Natural killer cell treated with Interleukin-12 subunit alpha and Interleukin-12 subunit beta and Interleukin-15 and Interleukin-18, amount 100 ng/mL, for 72 hours (primary cell): ENCODE results near the gene TNFRSF12A. TPM values are rescaled to one million over a fixed set of nuclear protein-coding genes. Genes with fewer than 3 reads are reported as not detected.

Source experiments
- ATAC-seq, 2 donors: fragments of 150-1000 bp; cut with Tn5 transposase in 1 of 2; sonication (Bioruptor Pico), chemical (Tn5 transposase) in 1 of 2; 2 replicates each; pipeline ENCODE4 v1.10.0; 2021
- DNase-seq: peaks from one replicate; pipeline ENCODE4 v3.0.0; 2022; ENCODE audit warnings: low spot score
- H3K27ac Mint-ChIP-seq, 2 donors: 1 replicate in 1 of 2; 2 replicates in 1 of 2; pipeline ENCODE4 v1.8.0; 2022; ENCODE audit warnings: mixed read lengths in 2 of 2, mild to moderate bottlenecking in 1 of 2, moderate library complexity in 1 of 2
- H3K27me3 Mint-ChIP-seq, 2 donors: 1 replicate in 1 of 2; 2 replicates in 1 of 2; pipeline ENCODE4 v1.8.0; 2022; ENCODE audit warnings: mixed read lengths in 2 of 2
- H3K36me3 Mint-ChIP-seq: one replicate; pipeline ENCODE4 v1.8.0; 2022; ENCODE audit warnings: mixed read lengths
- H3K4me1 Mint-ChIP-seq, 2 donors: 1 replicate in 1 of 2; 2 replicates in 1 of 2; pipeline ENCODE4 v1.8.0; 2022; ENCODE audit warnings: low read depth in 2 of 2, mixed read lengths in 2 of 2, mild to moderate bottlenecking in 1 of 2
- H3K4me3 Mint-ChIP-seq: one replicate; pipeline ENCODE4 v1.8.0; 2022; ENCODE audit warnings: mixed read lengths
- H3K9me3 Mint-ChIP-seq: 2 replicates; pipeline ENCODE4 v1.8.0; 2022; ENCODE audit warnings: mixed read lengths
- total RNA-seq, 2 donors: library from RNA; stranded (reverse); gene quantifications; one replicate each; pipeline ENCODE4 v1.2.3, GENCODE V29; 2022

TNFRSF12A gene
- total RNA-seq, 2 donors from 2014 or later, result 6.4 to 6.5 TPM

DNA sequence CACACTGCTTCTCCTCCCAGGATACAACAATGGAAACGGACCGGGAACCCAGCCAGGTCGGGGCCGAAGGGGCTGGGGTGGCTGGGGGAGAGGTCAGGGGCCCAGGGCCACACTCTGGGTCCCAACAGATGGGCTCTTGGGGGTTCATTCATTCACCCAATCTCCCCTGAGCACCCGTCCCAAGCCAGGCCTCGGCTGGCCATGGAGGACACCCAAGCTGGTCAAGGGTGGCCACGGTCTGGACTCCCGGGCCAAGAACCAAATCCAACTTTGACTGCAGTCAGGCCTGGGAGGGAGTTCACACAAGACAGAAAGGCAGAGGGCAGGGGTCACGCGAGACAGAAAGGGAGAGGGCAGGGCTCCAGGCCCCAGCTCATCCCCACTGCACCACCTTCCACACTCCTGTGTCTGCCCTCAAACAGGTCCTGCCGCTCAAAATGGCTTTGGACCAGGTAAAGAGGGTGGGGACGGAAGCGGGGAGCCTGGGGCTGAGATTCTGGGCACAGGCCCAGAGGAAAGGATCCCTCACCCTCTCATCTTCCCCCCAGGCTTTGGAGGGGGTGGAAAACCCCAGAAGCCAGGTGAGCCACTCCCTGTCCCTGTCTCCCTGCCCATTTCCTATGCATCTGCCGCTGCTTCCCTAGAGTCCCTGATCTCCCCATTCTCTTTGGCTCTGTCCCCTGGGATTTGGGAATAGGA, 27.6 kb upstream of the TNFRSF12A start:
- DNase-seq, result no peak
- ATAC-seq, result no peak
- H3K4me1 Mint-ChIP-seq, result no peaks in the 10 kb centered on the region
- H3K36me3 Mint-ChIP-seq, result no peaks in the 10 kb centered on the region
- H3K27me3 Mint-ChIP-seq, result no peaks in the 10 kb centered on the region
- H3K27ac Mint-ChIP-seq, result no peak overlapping the region
- H3K9me3 Mint-ChIP-seq, result no peaks in the 10 kb centered on the region
- H3K4me3 Mint-ChIP-seq, result no peak overlapping the region

DNA sequence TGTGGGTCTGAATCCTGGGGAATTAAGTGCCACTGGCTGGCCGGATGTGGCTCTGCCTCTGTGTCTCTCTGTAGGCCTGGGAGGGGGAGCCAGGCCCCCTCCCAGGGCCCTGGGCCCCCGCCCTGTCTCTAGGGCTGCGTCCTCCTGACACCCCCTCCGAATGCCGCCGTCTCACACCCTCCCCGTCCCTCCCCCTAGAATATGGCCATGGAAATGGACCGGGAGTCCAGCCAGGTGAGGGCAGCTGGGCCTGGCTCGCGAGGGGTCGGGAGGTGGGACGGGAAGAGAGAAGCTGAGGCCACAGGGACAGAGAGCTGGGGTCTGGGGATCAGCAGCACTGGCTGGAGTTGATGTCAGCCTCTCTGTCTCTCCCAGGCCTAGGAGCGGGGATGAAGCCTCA, 23.9 kb upstream of the TNFRSF12A start:
- Mint-ChIP-seq H3K36me3 (no peaks in the 10 kb centered on the region), H3K4me3 (no peak overlapping the region), H3K27me3 (no peaks in the 10 kb centered on the region), H3K4me1 (no peaks in the 10 kb centered on the region), H3K9me3 (no peaks in the 10 kb centered on the region), H3K27ac (no peak overlapping the region)
- no peak for DNase-seq
- ATAC-seq, result no peak

DNA sequence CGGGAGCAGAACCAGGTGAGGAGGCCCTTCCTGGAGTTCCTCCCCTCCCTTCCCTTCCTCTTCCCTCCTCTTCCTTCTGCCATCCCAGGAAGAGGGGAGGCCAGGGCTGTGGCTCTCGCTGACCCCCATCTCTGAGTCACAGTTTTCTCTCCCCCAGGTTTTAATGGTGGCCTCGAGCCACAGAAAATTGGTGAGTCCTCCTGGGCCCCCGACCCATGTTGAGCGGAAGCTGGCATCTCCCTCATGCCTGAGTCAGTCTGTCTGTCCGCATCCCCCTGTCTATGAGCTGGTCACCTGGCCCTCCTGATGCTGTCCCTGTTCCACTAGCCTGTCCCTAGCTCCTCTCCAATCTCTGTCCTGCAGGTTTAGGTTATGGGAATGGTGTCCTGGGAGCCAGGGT, 20.2 kb upstream of the TNFRSF12A start:
- Mint-ChIP-seq H3K9me3 (no peaks in the 10 kb centered on the region), H3K4me1 (peaks cover 3% of the 10 kb centered on the region in 2 donors), H3K27ac (no peak overlapping the region), H3K4me3 (no peak overlapping the region), H3K27me3 (no peaks in the 10 kb centered on the region), H3K36me3 (no peaks in the 10 kb centered on the region)
- DNase-seq (no peak), ATAC-seq (no peak)

DNA sequence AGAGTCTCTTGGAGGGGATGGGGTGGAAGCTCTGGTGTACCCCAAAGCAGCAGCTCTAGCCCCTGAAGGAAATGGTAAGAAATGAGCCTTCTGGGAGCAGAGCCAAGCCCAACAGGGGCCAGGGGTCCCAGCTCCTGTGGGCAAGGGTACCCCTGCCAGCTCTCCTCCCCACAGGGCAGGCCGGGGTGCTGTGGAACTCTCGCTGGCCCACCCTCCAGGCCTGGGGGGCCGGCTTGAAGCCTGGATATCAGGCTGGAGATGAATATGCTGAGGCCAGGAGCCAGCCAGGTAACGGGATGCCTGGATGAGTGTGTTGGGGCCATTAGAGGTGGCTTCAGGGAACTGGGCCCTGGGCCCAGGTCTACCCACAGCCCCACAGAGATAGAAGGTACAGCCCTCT, 19.6 kb upstream of the TNFRSF12A start:
- DNase-seq (no peak), ATAC-seq (no peak)
- H3K4me1 Mint-ChIP-seq, result peaks cover 4 to 5% of the 10 kb centered on the region in 2 donors
- H3K27me3 Mint-ChIP-seq, result no peaks in the 10 kb centered on the region
- no peaks in the 10 kb centered on the region for H3K9me3 Mint-ChIP-seq
- H3K27ac Mint-ChIP-seq, result no peak overlapping the region
- no peaks in the 10 kb centered on the region for H3K36me3 Mint-ChIP-seq
- no peak overlapping the region for H3K4me3 Mint-ChIP-seq

DNA sequence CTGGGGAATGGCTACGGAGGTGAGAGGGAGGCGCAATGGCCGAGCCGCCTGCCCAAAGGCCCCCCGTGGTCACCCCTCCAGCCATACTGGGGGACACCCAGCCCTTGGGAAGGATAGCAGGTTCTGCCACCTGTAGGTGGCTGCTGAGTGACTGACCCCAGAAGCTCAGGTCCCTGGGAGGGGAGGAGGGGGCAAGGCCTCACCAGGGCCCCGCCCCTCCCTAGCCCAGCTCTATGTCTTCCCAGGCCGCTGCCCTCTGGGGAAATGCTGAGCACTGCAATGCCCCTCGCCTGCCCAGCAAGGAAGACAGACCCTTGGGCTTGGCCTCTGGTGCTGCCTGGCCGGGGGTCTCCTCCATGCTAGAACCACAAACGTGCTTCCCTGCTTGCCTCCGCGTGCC, 18.9 kb upstream of the TNFRSF12A start:
- ATAC-seq (no peak), DNase-seq (no peak)
- Mint-ChIP-seq H3K27me3 (no peaks in the 10 kb centered on the region), H3K4me1 (peaks cover 4 to 5% of the 10 kb centered on the region in 2 donors), H3K4me3 (no peak overlapping the region), H3K27ac (no peak overlapping the region), H3K36me3 (no peaks in the 10 kb centered on the region), H3K9me3 (no peaks in the 10 kb centered on the region)

DNA sequence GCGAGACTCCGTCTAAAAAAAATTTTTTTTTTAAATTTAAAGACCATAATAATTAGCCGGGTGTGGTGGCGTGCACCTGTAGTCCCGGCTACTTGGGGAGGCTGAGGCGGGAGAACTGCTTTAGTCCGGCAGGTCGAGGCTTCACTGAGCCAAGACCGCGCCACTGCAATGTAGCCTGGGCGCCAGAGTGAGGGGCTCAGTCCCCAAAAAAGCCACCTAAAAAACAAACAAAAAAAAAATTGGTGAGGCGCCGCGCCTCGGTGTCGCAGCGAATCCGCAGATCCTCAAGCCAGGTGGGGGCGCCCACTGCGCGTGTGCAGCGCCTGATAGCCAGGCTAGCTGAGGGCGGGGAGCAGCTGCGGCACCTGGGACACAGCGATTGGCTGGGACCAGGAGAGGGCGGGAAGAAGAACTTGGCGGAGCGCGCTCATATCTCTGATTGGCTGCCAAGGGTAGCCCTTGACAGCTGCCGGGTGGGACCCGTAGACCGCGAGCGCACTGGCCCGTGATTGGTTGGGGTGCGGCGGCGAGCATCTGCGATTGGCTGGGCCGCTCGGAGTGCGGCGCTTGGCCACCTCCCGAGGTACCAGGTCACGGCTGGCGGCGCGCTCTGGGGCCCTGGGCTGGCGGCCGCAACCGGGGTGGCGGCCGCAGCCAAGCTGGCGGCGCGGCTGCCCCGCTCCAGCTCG, 16.4 kb upstream of the TNFRSF12A start:
- H3K27me3 Mint-ChIP-seq, result no peaks in the 10 kb centered on the region
- DNase-seq (peak; percentile 99), ATAC-seq (peak; percentile 99)
- H3K9me3 Mint-ChIP-seq, result no peaks in the 10 kb centered on the region
- peak overlapping the region; percentile 75 for H3K4me3 Mint-ChIP-seq
- H3K4me1 Mint-ChIP-seq, result peaks cover 11 to 20% of the 10 kb centered on the region in 2 donors
- peak overlapping the region in 1 of 2 donors; percentile 37 for H3K27ac Mint-ChIP-seq
- H3K36me3 Mint-ChIP-seq, result no peaks in the 10 kb centered on the region

DNA sequence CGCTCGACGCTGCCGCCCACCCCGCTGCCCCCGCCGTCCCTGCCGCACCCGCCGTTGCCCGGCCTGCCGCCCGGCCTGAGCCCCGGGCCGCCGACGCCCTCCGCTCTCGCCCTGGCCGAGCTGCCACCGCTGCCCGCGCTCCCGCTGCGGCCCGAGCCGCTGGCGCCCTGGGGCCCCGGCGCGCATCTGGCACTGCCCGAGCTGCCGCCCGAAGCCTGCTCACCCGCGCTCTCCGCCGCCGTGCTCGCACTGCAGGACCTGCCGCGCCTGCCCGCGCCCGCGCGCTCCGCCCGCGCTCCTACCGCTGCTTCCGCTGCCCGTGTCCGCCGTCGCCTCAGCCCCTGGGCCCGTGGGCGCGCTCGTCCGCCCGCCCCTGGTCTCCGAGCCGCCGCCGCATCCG, 15.8 kb upstream of the TNFRSF12A start:
- peaks cover 12 to 20% of the 10 kb centered on the region in 2 donors for H3K4me1 Mint-ChIP-seq
- no peaks in the 10 kb centered on the region for H3K27me3 Mint-ChIP-seq
- peak overlapping the region; percentile 73 for H3K4me3 Mint-ChIP-seq
- no peak overlapping the region for H3K27ac Mint-ChIP-seq
- ATAC-seq (peak; percentile 1 to 14), DNase-seq (no peak)
- H3K36me3 Mint-ChIP-seq, result no peaks in the 10 kb centered on the region
- no peaks in the 10 kb centered on the region for H3K9me3 Mint-ChIP-seq

DNA sequence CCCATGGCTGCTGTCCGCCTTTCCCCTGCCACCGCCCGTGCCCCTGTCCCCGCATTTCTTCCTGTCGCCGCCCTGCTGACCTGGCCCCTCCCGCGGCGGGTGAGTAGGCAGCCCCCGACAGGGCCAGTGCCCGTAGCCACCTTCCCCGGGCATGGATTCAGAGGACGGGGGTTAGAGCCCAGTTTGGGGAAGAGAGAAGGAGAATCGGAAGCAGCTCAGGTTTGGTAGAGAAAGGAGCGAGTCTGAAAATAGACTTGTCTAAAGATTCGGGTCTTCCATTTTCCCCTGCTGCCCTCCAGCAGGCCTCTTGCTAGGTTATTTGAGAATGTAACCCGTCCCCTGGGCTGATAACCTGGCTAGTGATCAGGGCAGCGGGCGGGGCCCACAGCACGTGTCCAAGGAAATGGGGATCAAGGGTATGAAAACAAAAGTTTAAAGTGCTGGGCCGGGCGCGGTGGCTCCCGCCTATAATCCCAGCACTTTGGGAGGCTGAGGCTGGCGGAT, 15.3 kb upstream of the TNFRSF12A start:
- Mint-ChIP-seq H3K9me3 (no peaks in the 10 kb centered on the region), H3K36me3 (no peaks in the 10 kb centered on the region), H3K4me1 (peaks cover 12 to 20% of the 10 kb centered on the region in 2 donors), H3K27ac (no peak overlapping the region), H3K27me3 (no peaks in the 10 kb centered on the region), H3K4me3 (peak overlapping the region; percentile 73)
- no peak for DNase-seq
- no peak for ATAC-seq

DNA sequence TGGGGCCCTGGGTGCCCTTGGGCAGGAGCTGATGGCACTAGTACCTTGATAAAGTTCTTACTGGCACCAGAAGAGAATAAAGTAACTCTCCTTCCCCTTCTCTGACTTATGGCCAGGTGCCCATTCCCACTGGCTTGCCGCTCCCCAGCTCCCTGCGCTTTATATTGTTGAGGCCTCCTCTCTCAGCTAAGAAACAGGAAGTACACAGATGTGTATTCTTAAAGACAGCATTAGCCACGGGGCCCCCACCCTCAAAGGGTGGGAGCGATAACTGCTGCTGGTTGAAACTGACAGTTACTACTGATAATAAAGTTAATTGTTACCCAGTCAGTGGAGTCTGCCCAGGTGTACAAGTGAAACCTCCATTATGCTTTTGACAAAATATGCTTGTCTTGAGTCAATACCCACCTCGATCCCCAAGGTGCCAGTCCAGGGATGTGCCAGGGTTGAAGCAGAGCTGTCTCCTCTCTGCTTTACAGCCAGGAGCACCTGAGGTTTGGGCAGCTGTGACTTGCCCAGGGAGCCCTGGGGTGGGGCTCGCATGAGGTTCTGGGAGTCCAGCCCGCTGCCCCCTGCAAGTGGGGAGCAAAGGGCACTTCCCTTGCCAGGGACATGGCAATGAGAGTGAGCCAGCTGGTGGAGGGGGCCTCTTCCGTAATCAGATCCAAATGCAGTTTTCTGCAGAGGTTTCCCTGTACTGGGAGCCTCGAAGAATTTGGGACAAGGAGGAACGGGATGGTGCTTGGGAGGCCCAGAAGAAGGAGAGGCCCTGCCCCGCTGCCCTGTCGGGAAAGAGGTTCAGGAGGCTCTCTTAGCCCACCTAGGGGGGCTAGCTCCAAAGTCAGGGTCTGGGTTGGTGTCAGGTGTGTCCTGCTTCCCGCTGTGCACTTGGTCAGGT, 12.9 kb upstream of the TNFRSF12A start:
- DNase-seq (no peak), ATAC-seq (no peak)
- no peak overlapping the region for H3K27ac Mint-ChIP-seq
- no peaks in the 10 kb centered on the region for H3K27me3 Mint-ChIP-seq
- no peak overlapping the region for H3K4me3 Mint-ChIP-seq
- peaks cover 12 to 20% of the 10 kb centered on the region in 2 donors for H3K4me1 Mint-ChIP-seq
- no peaks in the 10 kb centered on the region for H3K9me3 Mint-ChIP-seq
- H3K36me3 Mint-ChIP-seq, result no peaks in the 10 kb centered on the region

DNA sequence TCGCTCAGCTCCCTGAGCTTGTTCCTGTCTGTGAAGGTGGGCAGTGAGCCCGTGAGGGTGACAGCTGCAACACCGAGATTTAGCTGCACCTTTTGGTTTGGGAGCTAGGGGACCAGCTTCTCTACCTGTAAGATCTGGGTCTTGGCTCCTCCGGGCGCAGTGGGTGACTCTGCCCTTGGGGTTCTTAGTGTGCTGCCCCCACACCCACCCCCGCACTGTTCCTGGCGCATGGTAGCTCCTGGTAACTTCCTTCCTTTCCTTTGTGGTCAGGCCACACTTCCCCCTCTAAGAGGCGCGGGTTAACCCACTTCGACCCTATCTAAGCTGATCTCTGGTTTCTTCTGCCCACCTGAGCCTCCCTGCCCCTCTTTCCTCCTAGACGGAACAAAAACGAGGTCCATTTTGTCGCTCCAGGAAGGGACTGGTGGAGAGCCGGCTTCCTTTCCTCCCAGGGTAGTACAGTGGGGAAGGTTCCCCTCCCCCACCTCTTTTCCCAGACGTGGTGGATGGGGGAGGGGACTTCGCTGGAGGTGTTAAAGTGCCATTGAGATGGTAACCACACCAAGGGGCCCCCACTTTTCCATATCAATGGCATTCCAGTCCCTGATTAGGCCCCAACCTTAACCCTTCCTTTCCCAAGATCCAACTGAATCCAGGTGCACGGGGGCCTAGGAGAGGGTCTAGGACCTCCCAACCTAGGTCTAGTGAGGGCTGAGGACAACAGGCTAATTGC, 12.0 kb upstream of the TNFRSF12A start:
- no peaks in the 10 kb centered on the region for H3K9me3 Mint-ChIP-seq
- peak overlapping the region; percentile 9 for H3K4me3 Mint-ChIP-seq
- ATAC-seq, result no peak
- peaks cover 12 to 20% of the 10 kb centered on the region in 2 donors for H3K4me1 Mint-ChIP-seq
- H3K27me3 Mint-ChIP-seq, result no peaks in the 10 kb centered on the region
- H3K36me3 Mint-ChIP-seq, result no peaks in the 10 kb centered on the region
- no peak for DNase-seq
- H3K27ac Mint-ChIP-seq, result no peak overlapping the region

DNA sequence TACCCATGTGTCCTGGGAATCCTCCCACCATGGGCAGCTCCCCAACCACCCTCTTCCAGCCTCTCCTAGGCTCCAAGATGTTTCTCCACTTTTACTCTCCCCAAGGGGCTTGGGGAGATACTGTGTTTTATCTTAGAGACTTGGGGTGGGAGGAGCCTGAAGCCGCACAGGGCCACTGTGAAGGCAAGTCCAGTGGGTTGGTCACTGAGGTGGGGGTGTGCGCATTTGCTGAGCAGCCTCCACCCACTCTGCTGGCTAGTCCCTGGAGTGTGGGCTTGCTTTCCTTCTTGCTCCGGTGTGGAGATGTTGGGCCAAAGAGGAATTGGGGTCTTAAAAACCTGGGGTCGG, 11.5 kb upstream of the TNFRSF12A start:
- Mint-ChIP-seq H3K4me1 (peaks cover 12 to 20% of the 10 kb centered on the region in 2 donors), H3K27me3 (no peaks in the 10 kb centered on the region), H3K4me3 (no peak overlapping the region), H3K9me3 (no peaks in the 10 kb centered on the region), H3K27ac (no peak overlapping the region), H3K36me3 (no peaks in the 10 kb centered on the region)
- DNase-seq, result no peak
- ATAC-seq, result no peak

DNA sequence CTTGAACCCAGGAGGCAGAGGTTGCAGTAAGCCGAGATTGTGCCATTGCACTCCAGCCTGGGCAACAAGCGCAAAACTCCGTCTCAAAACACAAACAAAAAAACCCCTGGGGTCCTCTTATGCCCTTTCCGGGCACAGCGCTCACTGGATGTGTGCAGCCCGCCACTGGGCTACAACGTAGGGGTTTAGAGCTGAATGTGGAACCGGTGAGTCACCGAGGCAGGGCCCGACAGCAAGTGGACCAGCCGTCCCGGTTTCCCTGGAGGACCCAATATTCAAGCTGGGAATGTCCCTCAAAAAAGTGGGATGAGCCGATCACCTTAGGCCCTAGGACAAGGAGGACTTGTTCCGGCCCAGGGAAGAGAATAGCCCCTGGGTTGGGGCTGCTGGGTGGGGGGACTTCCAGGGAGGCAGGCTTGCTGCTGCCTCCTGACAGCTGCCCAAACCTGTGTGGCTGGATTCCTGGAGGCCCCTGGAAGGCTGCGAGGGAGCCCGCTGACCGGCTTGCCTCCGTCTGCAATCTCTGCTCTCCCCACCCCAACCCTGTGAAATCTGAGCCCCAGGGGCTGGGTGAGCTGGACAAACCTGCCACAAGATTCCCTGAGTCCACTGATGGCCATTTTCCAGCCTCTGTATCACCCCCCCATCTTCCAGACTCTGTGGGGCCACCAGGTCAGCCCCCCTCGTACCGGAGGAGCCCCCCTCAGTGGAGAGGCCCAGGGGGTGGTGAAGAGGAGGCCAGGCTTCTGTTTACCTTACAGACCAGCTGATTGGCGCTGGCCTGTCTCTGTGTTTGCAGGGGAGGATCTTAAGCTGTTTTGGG, 10.4 kb upstream of the TNFRSF12A start:
- no peak for DNase-seq
- Mint-ChIP-seq H3K4me3 (no peak overlapping the region), H3K36me3 (no peaks in the 10 kb centered on the region), H3K4me1 (peaks cover 10 to 19% of the 10 kb centered on the region in 2 donors), H3K27ac (no peak overlapping the region), H3K27me3 (peaks cover 0 to 4% of the 10 kb centered on the region in 2 donors), H3K9me3 (no peaks in the 10 kb centered on the region)
- ATAC-seq, result no peak

DNA sequence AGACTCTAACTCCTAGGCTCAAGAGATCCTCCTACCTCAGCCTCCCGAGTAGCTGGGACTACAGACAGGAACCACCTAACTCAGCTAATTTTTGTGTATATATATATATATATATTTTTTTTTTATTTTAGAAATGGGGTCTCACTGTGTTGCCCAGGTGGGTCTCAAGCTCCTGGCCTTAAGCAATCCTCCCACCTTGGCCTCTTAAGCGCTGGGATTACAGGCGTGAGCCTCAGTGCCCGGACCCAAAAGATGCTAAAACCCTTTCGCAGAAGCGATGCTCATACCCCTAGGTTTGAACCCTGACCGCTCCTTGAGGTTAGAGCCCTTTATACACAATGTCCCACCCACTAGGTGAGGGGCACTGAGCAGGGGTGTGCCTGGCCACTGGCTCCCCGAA, 9.7 kb upstream of the TNFRSF12A start:
- Mint-ChIP-seq H3K27ac (no peak overlapping the region), H3K9me3 (no peaks in the 10 kb centered on the region), H3K27me3 (peaks cover 0 to 4% of the 10 kb centered on the region in 2 donors), H3K36me3 (no peaks in the 10 kb centered on the region), H3K4me1 (peaks cover 8 to 16% of the 10 kb centered on the region in 2 donors), H3K4me3 (no peak overlapping the region)
- no peak for DNase-seq
- ATAC-seq, result no peak
